ENCODE results near the gene ZNF546. TPM values are rescaled to one million over a fixed set of nuclear protein-coding genes. Genes with fewer than 3 reads are reported as not detected.

The ZNF546 gene
- total RNA-seq, 1 donor from 2014 or later = 7.1 TPM

Other genes starting within 250 kb of the ZNF546 start
- gene LEUTX, start 218.2 kb upstream of the ZNF546 start, total RNA-seq = not detected in 2 replicates
- 4.2 and 5.5 TPM in 2 replicates for gene DYRK1B, start 162.9 kb upstream of the ZNF546 start, total RNA-seq
- 526 and 528 TPM in 2 replicates for gene FBL, start 150.7 kb upstream of the ZNF546 start, total RNA-seq
- gene FCGBP, start 62.4 kb upstream of the ZNF546 start, total RNA-seq = 2.2 and 3.1 TPM in 2 replicates
- 189 and 190 TPM in 2 replicates for gene PSMC4, start 25.9 kb upstream of the ZNF546 start, total RNA-seq
- 25.8 and 29.0 TPM in 2 replicates for gene ZNF780B, start 59.2 kb downstream of the ZNF546 start, total RNA-seq
- gene ZNF780A, start 93.9 kb downstream of the ZNF546 start, total RNA-seq = 14.8 and 16.7 TPM in 2 replicates
- gene MAP3K10, start 194.4 kb downstream of the ZNF546 start, total RNA-seq = 13.8 and 19.8 TPM in 2 replicates
- not detected in 2 replicates for gene TTC9B, start 221.3 kb downstream of the ZNF546 start, total RNA-seq
- 0.12 TPM in 1 of 2 replicates, not detected in the other for gene CCNP, start 229.6 kb downstream of the ZNF546 start, total RNA-seq

Data from activated T-helper 1 cell treated with anti-CD3 and anti-CD28 coated beads, Interleukin-12 subunit alpha, Interleukin-12 subunit beta, Interleukin-2, Interleukin-4 antibody, amounts not matched to agents 30 ng/mL and 10 ng/mL and 1 ng/mL, durations not matched to agents 14 hours and 24 hours and 36 hours (primary cell).